ENCODE data around the gene COMMD3.

COMMD3 gene

DNA sequence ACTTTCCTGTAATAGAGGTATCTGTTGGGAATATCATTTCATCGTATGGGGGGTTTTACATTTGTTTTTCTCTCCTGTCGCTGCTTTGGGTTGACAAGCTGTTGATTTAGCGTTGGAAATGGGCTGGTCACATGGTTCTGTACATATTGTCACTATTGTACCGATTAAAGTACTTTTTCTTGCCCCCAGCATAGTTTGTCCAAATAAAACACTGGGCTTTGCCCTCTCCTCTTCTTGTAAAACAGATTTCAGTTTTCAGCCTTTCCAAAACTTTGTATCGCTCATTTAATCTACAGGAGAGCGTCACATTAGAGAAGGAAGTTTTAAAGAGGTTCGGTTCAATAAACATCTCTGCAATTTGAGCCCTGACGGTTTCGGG, 8.7 kb downstream of the COMMD3 start:
- peak overlapping the region; percentile 58; the same call in 1 of the 2 replicates for H3K27ac ChIP-seq
- TF ChIP-seq, protein P1, sequence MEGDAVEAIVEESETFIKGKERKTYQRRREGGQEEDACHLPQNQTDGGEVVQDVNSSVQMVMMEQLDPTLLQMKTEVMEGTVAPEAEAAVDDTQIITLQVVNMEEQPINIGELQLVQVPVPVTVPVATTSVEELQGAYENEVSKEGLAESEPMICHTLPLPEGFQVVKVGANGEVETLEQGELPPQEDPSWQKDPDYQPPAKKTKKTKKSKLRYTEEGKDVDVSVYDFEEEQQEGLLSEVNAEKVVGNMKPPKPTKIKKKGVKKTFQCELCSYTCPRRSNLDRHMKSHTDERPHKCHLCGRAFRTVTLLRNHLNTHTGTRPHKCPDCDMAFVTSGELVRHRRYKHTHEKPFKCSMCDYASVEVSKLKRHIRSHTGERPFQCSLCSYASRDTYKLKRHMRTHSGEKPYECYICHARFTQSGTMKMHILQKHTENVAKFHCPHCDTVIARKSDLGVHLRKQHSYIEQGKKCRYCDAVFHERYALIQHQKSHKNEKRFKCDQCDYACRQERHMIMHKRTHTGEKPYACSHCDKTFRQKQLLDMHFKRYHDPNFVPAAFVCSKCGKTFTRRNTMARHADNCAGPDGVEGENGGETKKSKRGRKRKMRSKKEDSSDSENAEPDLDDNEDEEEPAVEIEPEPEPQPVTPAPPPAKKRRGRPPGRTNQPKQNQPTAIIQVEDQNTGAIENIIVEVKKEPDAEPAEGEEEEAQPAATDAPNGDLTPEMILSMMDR (conservative IDR thresholded peaks at IDR 0.05): no peak

DNA sequence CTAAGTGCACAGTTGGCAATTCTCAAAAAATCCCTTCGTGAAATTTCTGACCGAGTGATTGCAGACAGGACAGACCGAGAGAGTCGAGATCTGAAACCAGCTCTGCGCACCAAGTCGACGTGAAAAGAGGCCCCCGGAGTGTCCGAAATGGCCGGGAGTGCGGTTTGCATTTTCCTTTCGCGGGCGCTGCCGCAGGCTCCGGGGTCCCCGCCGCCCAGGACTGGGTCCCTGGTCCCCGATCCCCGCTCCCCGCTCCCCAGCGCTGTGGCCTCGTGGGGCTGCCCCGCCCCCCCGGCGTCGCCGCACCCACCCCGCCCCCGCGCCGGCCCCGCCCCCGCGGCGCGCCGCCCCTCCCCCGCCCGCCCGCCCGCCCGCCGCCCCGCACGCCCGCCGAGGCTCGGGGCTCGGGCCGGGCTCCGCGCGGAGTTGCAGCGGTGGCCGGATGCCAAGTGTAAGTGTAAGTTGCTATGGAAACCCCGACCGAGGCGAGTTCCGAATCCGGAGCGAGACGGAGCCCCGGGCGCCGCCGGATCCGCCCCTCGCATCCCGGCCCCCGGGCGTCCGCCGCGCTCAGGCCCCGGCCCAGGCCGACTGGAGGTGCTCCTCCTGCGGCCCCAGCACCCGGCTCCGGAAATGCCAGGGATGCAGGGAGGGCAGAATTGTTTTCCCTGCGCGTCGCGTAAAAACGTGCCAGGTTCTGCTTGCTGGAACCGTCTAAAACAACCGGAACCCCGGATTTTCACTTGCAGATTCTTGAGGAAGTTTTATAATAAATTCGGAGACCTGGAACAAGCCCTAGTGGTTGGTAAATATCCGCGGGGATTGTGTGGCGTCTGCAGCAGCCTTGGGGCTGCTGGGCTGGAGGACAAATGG, 9.3 kb downstream of the COMMD3 start:
- TF ChIP-seq, protein P1 (conservative IDR thresholded peaks at IDR 0.05): no peak
- H3K27ac ChIP-seq: peak overlapping the region; percentile 58

DNA sequence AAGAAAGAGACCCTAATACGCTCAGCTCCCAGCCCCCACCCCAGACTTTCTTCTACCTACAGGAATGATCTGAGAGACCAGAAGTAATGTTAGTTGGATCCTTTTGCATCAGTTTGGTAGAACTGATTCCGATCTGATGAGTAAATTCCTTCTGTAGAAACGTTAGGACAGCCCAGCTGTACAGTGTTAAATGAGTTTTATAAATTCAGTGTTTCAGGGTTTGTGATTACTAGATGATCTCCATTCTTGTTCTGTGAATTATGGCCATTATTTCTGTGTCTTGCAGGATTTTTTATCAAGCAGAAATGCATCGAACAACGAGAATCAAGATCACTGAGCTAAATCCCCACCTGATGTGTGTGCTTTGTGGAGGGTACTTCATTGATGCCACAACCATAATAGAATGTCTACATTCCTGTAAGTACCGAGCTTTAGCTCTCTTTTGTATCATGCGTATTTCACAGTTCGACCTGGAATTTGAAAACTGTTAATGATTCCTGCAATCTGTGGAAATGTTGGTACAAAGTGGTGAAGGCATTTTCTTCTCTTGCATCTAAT, 10.0 kb downstream of the COMMD3 start:
- TF ChIP-seq, protein P1 (conservative IDR thresholded peaks at IDR 0.05): no peak
- H3K27ac ChIP-seq: peak overlapping the region; percentile 58

DNA sequence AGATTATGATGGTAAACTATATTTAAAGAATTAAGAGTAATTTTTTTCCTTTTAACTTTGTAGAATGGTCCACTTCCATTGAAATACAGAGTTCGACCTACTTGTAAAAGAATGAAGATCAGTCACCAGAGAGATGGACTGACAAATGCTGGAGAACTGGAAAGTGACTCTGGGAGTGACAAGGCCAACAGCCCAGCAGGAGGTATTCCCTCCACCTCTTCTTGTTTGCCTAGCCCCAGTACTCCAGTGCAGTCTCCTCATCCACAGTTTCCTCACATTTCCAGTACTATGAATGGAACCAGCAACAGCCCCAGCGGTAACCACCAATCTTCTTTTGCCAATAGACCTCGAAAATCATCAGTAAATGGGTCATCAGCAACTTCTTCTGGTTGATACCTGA, 13.0 kb downstream of the COMMD3 start:
- no peak overlapping the region for H3K27ac ChIP-seq
- TF ChIP-seq, protein P1 (conservative IDR thresholded peaks at IDR 0.05): no peak

DNA sequence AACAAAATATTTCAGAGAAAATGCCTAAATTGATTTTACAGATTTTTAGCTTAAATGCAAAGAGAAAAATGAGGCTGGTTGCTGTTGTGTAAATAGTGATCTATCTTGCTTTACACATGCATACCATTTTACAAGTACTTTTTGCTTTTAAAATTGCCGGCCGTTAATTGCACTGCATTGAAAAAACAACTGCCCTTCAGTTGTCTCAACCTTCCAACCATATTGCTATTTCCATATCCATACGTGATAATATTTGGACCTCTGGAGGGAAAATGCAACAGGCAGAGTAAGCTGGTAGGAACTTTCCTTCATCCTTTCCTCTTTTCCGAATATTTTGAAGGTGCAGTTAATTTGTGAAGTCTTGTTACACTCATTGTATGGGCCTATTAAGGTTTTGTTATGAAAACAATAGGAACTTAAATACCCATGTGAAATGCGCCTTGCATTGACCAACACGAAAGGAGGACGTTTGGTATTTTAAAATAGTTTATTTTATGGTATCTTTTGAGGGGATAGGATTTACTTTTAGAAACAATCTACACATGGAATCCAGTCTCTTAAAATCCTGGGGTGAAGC, 16.0 kb downstream of the COMMD3 start:
- TF ChIP-seq, protein P1 (conservative IDR thresholded peaks at IDR 0.05): no peak
- H3K27ac ChIP-seq: no peak overlapping the region

DNA sequence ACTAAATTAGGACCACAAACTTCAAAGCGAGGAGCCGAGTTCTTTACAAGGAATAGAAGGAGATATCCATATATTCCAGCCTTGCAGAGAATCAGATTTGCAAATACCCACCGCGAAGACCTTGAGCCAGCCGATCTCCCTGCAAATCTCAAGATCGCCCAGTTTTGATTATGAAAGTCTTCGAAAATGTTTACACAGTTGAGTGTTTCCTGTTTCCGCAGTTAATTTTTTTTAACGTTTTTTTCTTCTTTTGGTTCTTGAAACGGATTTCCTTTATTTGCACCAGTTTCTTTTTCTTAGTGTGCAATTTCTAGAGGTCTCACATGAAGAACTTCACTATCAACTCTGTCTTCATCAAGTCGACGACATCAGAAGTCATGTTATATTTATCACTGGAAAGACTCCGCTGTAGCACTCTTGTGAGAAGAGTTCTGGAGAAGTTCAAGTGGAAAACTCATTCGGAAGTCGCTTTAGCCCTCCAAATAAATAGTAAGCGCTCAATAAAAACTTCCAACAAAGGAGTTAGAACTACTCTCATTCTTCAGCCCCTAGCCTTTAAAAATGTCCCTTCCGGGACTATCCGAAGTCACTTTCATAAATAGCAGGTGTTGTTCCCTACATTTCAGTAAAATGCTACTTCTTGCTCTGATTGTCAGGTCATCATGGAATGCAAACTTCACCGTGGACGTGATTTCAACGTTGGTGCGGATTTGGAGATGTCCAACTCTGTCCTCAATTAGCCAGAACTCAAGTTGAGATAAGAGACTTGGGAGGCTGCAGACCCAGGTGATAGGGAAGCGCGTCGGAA, 17.2 kb downstream of the COMMD3 start:
- TF ChIP-seq, protein P1 (conservative IDR thresholded peaks at IDR 0.05): no peak
- no peak overlapping the region for H3K27ac ChIP-seq

DNA sequence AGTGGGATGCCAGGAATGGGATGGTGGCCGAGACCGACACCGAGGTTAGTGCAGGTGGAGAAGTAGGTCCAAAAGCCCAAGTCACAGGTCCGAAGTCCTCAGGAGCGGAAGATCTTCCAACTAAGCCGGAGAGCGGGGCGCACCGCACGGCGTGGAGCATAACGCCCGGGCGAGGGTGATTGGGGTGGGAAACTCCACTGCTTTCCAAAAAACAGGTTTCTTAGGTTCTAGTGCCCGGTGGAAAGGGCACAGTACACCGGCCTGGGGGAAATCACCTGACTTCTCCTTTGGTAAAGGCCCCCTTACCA, 17.7 kb downstream of the COMMD3 start:
- H3K27ac ChIP-seq: no peak overlapping the region
- TF ChIP-seq, protein P1 (conservative IDR thresholded peaks at IDR 0.05): no peak
